Activated CD8-positive, alpha-beta memory T cell treated with anti-CD3 and anti-CD28 coated beads for 1 hour (primary cell): ENCODE data around the gene AP2A2.
"Not testable (repeated sequence)": the region's sequence is repeated elsewhere in the genome, so short reads cannot be mapped to it uniquely, and the experiment has no call there.

Experiments used
- DNase-seq, 2 donors: peaks; one replicate each; pipeline ENCODE4 v3.0.0-alpha.2; 2020; ENCODE audit warnings: low read depth in 1 of 2; ENCODE audit errors: extremely low read depth in 1 of 2

Gene AP2A2

GRCh38 chr11:1011320-1011698, 85.6 kb downstream of the AP2A2 start:
- DNase-seq, result no peak

GRCh38 chr11:1012291-1012690, 86.6 kb downstream of the AP2A2 start:
- no peak for DNase-seq

GRCh38 chr11:1012740-1013630, 87.3 kb downstream of the AP2A2 start:
- DNase-seq, result no peak

- DNase-seq, result no peak
Observed at GRCh38 chr11:1013631-1013935, 87.9 kb downstream of the AP2A2 start.

GRCh38 chr11:1014276-1014675, 88.6 kb downstream of the AP2A2 start:
- DNase-seq, result no peak

- DNase-seq, result no peak
Observed at GRCh38 chr11:1015064-1015463, 89.4 kb downstream of the AP2A2 start.

DNA sequence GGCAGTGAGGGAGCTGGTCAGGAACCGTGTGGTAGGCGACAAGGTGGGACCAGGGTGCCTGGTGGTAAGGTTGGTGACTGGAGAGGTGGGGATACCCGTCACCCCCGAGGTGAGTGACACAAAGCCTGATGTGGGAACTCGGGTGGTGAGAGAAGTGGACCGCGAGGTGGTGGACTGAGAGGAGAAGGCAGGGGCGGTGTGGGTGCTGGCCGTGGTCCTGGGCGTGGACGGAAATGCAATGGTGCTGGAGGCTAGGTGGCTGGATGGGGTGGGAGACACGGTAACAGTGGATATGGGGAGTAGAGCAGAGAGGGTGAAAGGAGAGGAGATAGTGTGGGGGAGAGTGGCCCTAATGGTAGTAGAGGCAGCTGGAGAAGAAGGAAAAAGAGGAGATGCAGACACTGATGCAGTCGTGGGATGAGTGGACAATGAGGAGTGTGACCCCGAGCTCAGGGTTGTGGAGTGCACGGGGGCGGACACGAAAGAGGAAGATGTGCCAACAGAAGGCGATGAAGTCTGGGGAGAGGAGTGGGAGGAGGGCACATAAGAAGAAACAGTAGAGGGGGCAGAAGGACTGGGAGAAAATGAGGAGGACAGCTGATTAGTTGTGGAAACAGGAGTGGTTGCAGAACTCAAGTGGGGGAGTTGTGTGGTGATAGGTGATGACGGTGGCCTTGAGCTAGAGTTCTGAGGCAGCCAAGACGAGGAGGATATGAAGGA, 90.3 kb downstream of the AP2A2 start:
- DNase-seq, result no peak

DNA sequence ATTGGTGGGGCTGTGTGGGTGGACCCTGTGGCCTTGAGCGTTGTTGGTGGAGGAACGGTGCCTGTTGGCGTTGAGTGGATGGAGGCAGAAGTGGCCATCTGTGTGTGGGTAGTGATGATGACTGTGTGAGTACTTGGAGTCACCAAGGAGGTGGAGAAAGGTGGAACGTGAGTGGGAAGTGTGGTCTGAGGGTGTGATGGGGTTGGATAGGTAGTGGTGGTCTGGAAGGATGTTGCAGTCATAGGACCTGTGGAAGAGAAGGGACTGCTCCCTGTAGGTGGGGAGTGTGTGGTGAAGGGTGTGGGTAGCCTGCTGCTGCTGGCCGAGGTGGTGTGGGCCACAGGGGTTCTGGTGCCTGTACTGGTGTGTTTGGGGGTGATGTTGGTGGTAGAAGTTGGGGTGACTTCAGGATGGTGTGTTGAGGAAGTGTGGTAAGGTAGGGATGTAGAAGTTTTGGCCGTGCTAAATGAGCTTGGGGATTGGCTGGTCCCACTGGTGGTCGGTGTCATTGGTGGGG, 91.0 kb downstream of the AP2A2 start:
- DNase-seq, result not testable (repeated sequence)

GRCh38 chr11:1017269-1018005, 91.8 kb downstream of the AP2A2 start:
- no peak for DNase-seq

- no peak for DNase-seq
Observed at GRCh38 chr11:1018091-1018490, 92.4 kb downstream of the AP2A2 start.

- no peak for DNase-seq
Observed at GRCh38 chr11:1019321-1019910, 93.7 kb downstream of the AP2A2 start.

GRCh38 chr11:1020211-1020905, 94.7 kb downstream of the AP2A2 start:
- DNase-seq, result no peak

DNA sequence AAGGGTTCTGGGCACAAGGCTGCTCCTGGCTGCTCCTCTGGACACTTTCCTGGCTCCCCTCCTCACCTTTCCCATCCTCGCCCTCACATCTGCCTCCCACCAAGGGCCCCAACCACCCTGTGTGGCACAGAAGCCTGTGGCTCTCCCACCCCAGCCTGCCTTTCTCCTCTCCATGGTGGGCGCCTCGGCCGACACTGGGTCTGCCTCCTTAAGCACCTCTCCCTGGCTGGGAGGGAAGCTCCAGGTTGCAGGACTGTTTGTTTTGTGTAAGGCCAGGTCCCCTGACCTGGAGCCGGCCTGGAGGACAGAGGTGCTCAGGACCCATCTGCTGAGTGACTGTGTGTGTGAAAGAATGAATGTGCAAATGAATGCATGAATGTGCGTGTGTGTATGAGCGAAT, 96.7 kb downstream of the AP2A2 start:
- no peak for DNase-seq

GRCh38 chr11:1022908-1023810, 97.5 kb downstream of the AP2A2 start:
- DNase-seq, result no peak

GRCh38 chr11:1023811-1024596, 98.3 kb downstream of the AP2A2 start:
- no peak for DNase-seq

GRCh38 chr11:1024597-1025409, 99.1 kb downstream of the AP2A2 start:
- no peak for DNase-seq

DNA sequence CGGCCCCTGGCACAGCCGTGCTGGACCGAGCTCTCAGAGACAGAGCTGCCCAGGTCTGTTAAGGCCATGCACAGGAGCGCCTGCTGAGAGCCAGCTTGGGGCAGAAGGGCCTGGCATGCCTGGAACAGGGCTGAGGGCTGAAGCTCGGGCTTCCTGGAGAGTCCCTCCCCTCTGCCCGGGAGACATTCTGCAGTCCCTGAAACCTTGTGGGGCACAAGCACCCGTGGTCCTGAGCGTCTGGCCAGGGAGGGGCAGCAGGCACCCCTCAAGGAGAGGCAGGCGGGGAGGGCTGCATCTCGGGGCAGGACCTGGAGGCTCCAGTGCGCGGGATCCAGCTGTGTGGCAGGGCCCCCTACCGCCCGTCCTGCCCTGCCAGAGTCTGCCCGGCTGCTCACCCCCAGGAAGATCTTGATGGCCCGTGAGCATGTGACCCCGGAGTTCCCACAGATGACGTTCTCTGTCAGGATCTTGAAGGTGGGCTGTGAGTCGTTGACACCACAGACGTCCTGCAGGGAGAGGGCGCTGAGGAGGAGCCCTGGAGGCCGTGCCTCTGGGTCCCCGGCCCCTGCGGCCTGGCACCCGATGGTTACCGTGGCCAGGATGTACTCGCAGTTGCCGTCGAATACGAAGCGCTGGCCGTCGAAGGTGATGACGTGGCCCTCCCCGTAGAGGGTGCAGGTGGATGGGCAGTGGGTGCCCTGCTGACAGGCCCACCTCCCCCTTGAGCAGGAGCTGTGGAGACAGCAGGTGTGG, 99.9 kb downstream of the AP2A2 start:
- no peak for DNase-seq
